Measurements from ENCODE around the gene VPS36.

VPS36 gene

DNA sequence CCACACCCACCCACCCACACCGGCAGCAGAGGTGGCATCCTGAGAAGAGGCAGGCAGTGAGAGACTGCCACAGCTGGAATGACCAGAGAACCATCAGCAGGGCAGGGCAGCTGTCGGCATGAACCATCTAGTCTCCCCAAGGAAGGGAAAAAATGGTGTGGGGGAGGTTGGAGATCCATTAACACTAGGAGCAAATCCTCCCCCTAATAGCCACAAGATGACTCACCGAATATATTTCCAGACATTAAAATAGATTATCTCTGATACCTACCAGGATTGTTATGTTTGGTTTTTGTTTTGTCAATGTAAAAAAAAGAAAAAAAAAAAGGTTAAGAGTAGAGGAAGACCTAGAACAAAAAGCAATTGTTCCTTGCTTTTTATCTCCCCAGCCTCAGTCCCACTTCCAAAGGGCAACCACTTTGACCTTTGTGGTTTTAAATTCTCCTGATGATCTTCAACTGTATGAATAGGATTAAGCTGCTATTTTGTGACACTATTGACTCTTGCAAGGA, 78.6 kb downstream of the VPS36 start:
- H3K27me3 ChIP-seq (ENCODE audit: control insufficient read depth, insufficient read depth, low read length) = no peaks in the 10 kb centered on the region
- H3K36me3 ChIP-seq (ENCODE audit: control insufficient read depth, insufficient read depth, low read length) = no peaks in the 10 kb centered on the region
- no peak overlapping the region for H3K9ac ChIP-seq (ENCODE audit: low read depth, low read length)
- H3K4me3 ChIP-seq (ENCODE audit: low read depth, low read length) = no peak overlapping the region
- no peaks in the 10 kb centered on the region for H3K9me3 ChIP-seq (ENCODE audit: control insufficient read depth, insufficient read depth, low read length)
- no peaks in the 10 kb centered on the region for H3K4me1 ChIP-seq (ENCODE audit: control insufficient read depth, insufficient read depth, low read length)

DNA sequence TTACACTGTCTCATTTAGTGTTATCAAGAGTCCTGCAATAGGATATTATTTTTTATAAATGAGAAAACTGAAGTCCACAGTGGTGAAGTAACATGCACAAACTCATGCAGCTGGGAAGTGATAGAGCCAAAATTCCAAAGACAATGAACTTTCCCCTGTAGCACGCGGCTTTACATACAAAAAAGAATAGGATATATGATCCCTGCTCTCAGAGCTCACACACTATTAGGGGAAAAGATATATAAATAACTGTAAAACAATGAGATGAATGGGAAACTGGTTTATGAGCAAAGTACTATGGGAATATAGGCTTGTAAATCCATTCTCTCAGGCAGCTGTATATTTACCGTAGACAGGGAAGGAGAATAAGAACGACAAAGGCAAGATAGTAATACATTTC, 84.1 kb downstream of the VPS36 start:
- Histone ChIP-seq H3K27me3 (ENCODE audit: control insufficient read depth, insufficient read depth, low read length) (no peaks in the 10 kb centered on the region), H3K9ac (ENCODE audit: low read depth, low read length) (no peak overlapping the region), H3K4me1 (ENCODE audit: control insufficient read depth, insufficient read depth, low read length) (no peaks in the 10 kb centered on the region), H3K9me3 (ENCODE audit: control insufficient read depth, insufficient read depth, low read length) (no peaks in the 10 kb centered on the region), H3K36me3 (ENCODE audit: control insufficient read depth, insufficient read depth, low read length) (no peaks in the 10 kb centered on the region), H3K4me3 (ENCODE audit: low read depth, low read length) (no peak overlapping the region)
